HCT116 (cell line): ENCODE results near the gene SIRPA. TPM values are rescaled to one million over a fixed set of nuclear protein-coding genes. Genes with fewer than 3 reads are reported as not detected.

Experiments used
- ATAC-seq: fragments of 200-7000 bp; cut with Tn5 transposase; 2 replicates; pipeline ENCODE4 v1.9.1; 2020; ENCODE audit warnings: mild to moderate bottlenecking, moderate library complexity
- BruUV-seq: library from RNA; stranded (reverse); fragments of 400-500 nt; replicated peaks from 2 replicates; lab custom pipeline; 2021; lab: Mats Ljungman, UMichigan
- CTCF ChIA-PET: fragments of 300-600 bp; sonication (Branson Sonifier 250); formaldehyde crosslinking; loops from one replicate; lab custom pipeline; 2021; ENCODE audit warnings: antibody characterized with exemption; lab: Charles Lee
- POLR2A ChIA-PET: fragments of 300-600, 350-600 bp; sonication (Branson Sonifier 250); formaldehyde crosslinking; loops from one replicate; lab custom pipeline; 2021; ENCODE audit warnings: antibody characterized with exemption; lab: Charles Lee
- RAD21 ChIA-PET, 2 experiments: fragments of 300-600 bp; sonication (Branson Sonifier 250); formaldehyde crosslinking; loops; one replicate each; lab custom pipeline; 2023; ENCODE audit warnings: low total read pairs in 2 of 2; ENCODE audit not compliant: uncharacterized antibody in 2 of 2, unreplicated experiment in 2 of 2, low non-redundant PET in 1 of 2; lab: Charles Lee
- DNase-seq: peaks from one replicate; pipeline ENCODE4 v3.0.0-alpha.2; 2010; ENCODE audit warnings: low read depth, low spot score
- H2AFZ ChIP-seq: fragments of 200-600 bp; shearing (Covaris generic), sonication (generic); 2 replicates; pipeline ENCODE4 v1.6.1; 2017; ENCODE audit warnings: low read depth, mixed run types, mixed read lengths, antibody characterized with exemption, low read length; ENCODE audit not compliant: poor library complexity, severe bottlenecking
- H3K27ac ChIP-seq: 2 replicates; pipeline ENCODE4 v1.5.1; 2012; ENCODE audit warnings: low read depth, low read length
- H3K27me3 ChIP-seq: fragments of 200-600 bp; sonication (generic); 2 replicates; pipeline ENCODE4 v1.6.1; 2016; ENCODE audit warnings: mixed run types, low read length, mixed read lengths; ENCODE audit not compliant: insufficient read depth
- H3K36me3 ChIP-seq, 2 experiments: fragments of 200-500 bp in 1 of 2; fragments of 200-600 bp in 1 of 2; sonication (Bioruptor generic) in 1 of 2; sonication (generic) in 1 of 2; 2 replicates each; pipeline versions ENCODE4 v1.5.1 to v1.6.1; 2014 to 2016; ENCODE audit warnings: low read length in 2 of 2, inconsistent platforms in 1 of 2, mixed read lengths in 1 of 2, mixed run types in 1 of 2; ENCODE audit not compliant: insufficient read depth in 2 of 2, control insufficient read depth in 1 of 2
- H3K4me1 ChIP-seq, 2 experiments: fragments of 200-600 bp in 1 of 2; sonication (generic) in 1 of 2; 2 replicates each; pipeline versions ENCODE4 v1.5.1 to v1.6.1; 2012 to 2017; ENCODE audit warnings: low read length in 2 of 2, inconsistent platforms in 1 of 2, mild to moderate bottlenecking in 1 of 2, mixed read lengths in 1 of 2, mixed run types in 1 of 2, moderate library complexity in 1 of 2; ENCODE audit not compliant: insufficient read depth in 2 of 2, control insufficient read depth in 1 of 2
- H3K4me2 ChIP-seq: fragments of 200-600 bp; sonication (generic); 2 replicates; pipeline ENCODE4 v1.6.1; 2017; ENCODE audit warnings: mixed run types, low read length, mixed read lengths
- H3K4me3 ChIP-seq, 2 experiments: fragments of 200-600 bp in 1 of 2; sonication (generic) in 1 of 2; replicated peaks in 1 of 2; 2 replicates each; pipeline ENCODE4 v1.5.1; 2011 to 2016; ENCODE audit warnings: low read length in 2 of 2, control low read depth in 1 of 2, low read depth in 1 of 2, mild to moderate bottlenecking in 1 of 2, mixed read lengths in 1 of 2, mixed run types in 1 of 2
- H3K79me2 ChIP-seq: fragments of 200-600 bp; sonication (generic); 2 replicates; pipeline ENCODE4 v1.6.1; 2017; ENCODE audit warnings: mild to moderate bottlenecking, mixed run types, low read length, moderate library complexity, mixed read lengths; ENCODE audit not compliant: insufficient read depth
- H3K9ac ChIP-seq: fragments of 200-600 bp; sonication (generic); 2 replicates; pipeline ENCODE4 v1.6.1; 2016; ENCODE audit warnings: low read length, mixed read lengths
- H3K9me2 ChIP-seq: fragments of 200-600 bp; sonication (generic), shearing (Covaris generic); 2 replicates; pipeline ENCODE4 v1.6.1; 2017; ENCODE audit warnings: mixed run types, mild to moderate bottlenecking, moderate library complexity; ENCODE audit not compliant: insufficient read depth
- H3K9me3 ChIP-seq, 2 experiments: fragments of 200-500 bp in 1 of 2; fragments of 200-600 bp in 1 of 2; sonication (Bioruptor generic) in 1 of 2; sonication (generic) in 1 of 2; 2 replicates each; pipeline ENCODE4 v1.6.1; 2014 to 2017; ENCODE audit warnings: low read length in 2 of 2, mixed read lengths in 2 of 2, inconsistent platforms in 1 of 2, low read depth in 1 of 2, mild to moderate bottlenecking in 1 of 2, mixed run types in 1 of 2, moderate library complexity in 1 of 2; ENCODE audit not compliant: control insufficient read depth in 1 of 2, insufficient read depth in 1 of 2
- H4K20me1 ChIP-seq: fragments of 200-600 bp; sonication (generic), shearing (Covaris generic); 2 replicates; pipeline ENCODE4 v1.6.1; 2017; ENCODE audit warnings: mixed run types, mild to moderate bottlenecking, moderate library complexity; ENCODE audit not compliant: insufficient read depth
- CTCF ChIP-seq, 3 experiments: fragments of 200-600 bp in 1 of 3; sonication (generic) in 1 of 3; IDR thresholded peaks in 2 of 3; conservative IDR thresholded peaks in 1 of 3; 2 replicates each; pipeline ENCODE4 v1.5.1; 2012 to 2017; ENCODE audit warnings: low read depth in 2 of 3, low read length in 2 of 3, antibody characterized with exemption in 1 of 3, borderline replicate concordance in 1 of 3, control low read depth in 1 of 3, mild to moderate bottlenecking in 1 of 3, mixed read lengths in 1 of 3, mixed run types in 1 of 3, moderate library complexity in 1 of 3; ENCODE audit not compliant: insufficient read depth in 1 of 3
- EGR1 ChIP-seq: IDR thresholded peaks from 2 replicates; pipeline ENCODE4 v1.6.1; 2012; ENCODE audit warnings: low read depth
- EZH2phosphoT487 ChIP-seq: fragments of 200-600 bp; IDR thresholded peaks from 2 replicates; pipeline ENCODE4 v1.6.1; 2018; ENCODE audit warnings: antibody characterized with exemption, borderline replicate concordance
- FOSL1 ChIP-seq: IDR thresholded peaks from 2 replicates; pipeline ENCODE4 v1.6.1; 2012; ENCODE audit warnings: low read depth
- JUND ChIP-seq: IDR thresholded peaks from 2 replicates; pipeline ENCODE4 v1.6.1; 2012
- MAX ChIP-seq: IDR thresholded peaks from 2 replicates; pipeline ENCODE4 v1.6.1; 2012
- POLR2A ChIP-seq: IDR thresholded peaks from 2 replicates; pipeline ENCODE4 v1.7.0; 2011; ENCODE audit warnings: borderline replicate concordance; ENCODE audit not compliant: insufficient read depth, insufficient read length; ENCODE audit errors: extremely low read depth
- POLR2AphosphoS5 ChIP-seq: IDR thresholded peaks from 2 replicates; pipeline ENCODE4 v1.6.1; 2011; ENCODE audit warnings: mild to moderate bottlenecking, low read depth, low read length, moderate library complexity
- RAD21 ChIP-seq: IDR thresholded peaks from 2 replicates; pipeline ENCODE4 v1.6.1; 2012; ENCODE audit warnings: low read depth, mild to moderate bottlenecking
- REST ChIP-seq: IDR thresholded peaks from 2 replicates; pipeline ENCODE4 v1.6.1; 2012; ENCODE audit warnings: low read depth
- SIN3A ChIP-seq: IDR thresholded peaks from 2 replicates; pipeline ENCODE4 v1.6.1; 2012; ENCODE audit warnings: low read depth
- SP1 ChIP-seq: IDR thresholded peaks from 2 replicates; pipeline ENCODE4 v1.6.1; 2012; ENCODE audit warnings: low read depth
- SRF ChIP-seq: IDR thresholded peaks from 2 replicates; pipeline ENCODE4 v1.6.1; 2012; ENCODE audit warnings: low read depth
- TCF7L2 ChIP-seq: IDR thresholded peaks from 2 replicates; pipeline ENCODE4 v1.7.0; 2011; ENCODE audit warnings: borderline replicate concordance, inconsistent platforms; ENCODE audit not compliant: insufficient read depth, insufficient read length; ENCODE audit errors: extremely low read depth
- ZFX ChIP-seq: fragments of 450-650 bp; IDR thresholded peaks from 2 replicates; pipeline ENCODE4 v1.6.1; 2017
- ZNF274 ChIP-seq: fragments of 200-500 bp; sonication (Bioruptor generic); IDR thresholded peaks from 2 replicates; pipeline ENCODE4 v1.6.1; 2014; ENCODE audit warnings: mild to moderate bottlenecking, low read depth, low read length, inconsistent platforms
- intact Hi-C: fragments of 100-400 bp; cut with micrococcal nuclease; formaldehyde crosslinking; loops from 2 replicates; pipeline ENCODE4 v1.10.0; 2022
- total RNA-seq: library from RNA; stranded (reverse); gene quantifications from one replicate; pipeline ENCODE4 v1.2.1, GENCODE V29; 2021; ENCODE audit not compliant: unreplicated experiment

The SIRPA gene
- total RNA-seq, 1 experiment from 2014 or later = 15.3 TPM

- ChIA-PET RAD21 (no interaction called here), POLR2A (no interaction called here), CTCF (interaction anchor here (1.1 kb wide), 1 partner anchor 100 kb away, joined by 3 read pairs; no protein-coding TSS in a partner anchor)
- Histone ChIP-seq H3K4me2 (no peak overlapping the region), H3K4me1 (peaks cover 8 to 27% of the 10 kb centered on the region in 2 experiments), H3K9me3 (no peaks in the 10 kb centered on the region), H3K27me3 (no peaks in the 10 kb centered on the region), H3K79me2 (peaks cover 17% of the 10 kb centered on the region; the same call in 1 of the 2 replicates), H2AFZ (no peak overlapping the region), H4K20me1 (no peaks in the 10 kb centered on the region), H3K9me2 (no peaks in the 10 kb centered on the region), H3K36me3 (no peaks in the 10 kb centered on the region), H3K9ac (no peak overlapping the region), H3K4me3 (no peak overlapping the region), H3K27ac (no peak overlapping the region)
- BruUV-seq = no TSS peak
- intact Hi-C loops = no loop called here
- no peak for ATAC-seq
- DNase-seq = no peak
- no peak for TF ChIP-seq REST
- TF ChIP-seq EZH2phosphoT487 = no peak
Measured at GRCh38 chr20:1901704-1902103, 6.5 kb downstream of the SIRPA start.

- Histone ChIP-seq H3K4me1 (peaks cover 6 to 22% of the 10 kb centered on the region in 2 experiments), H3K79me2 (peaks cover 15% of the 10 kb centered on the region; the same call in 1 of the 2 replicates), H2AFZ (no peak overlapping the region), H3K27me3 (no peaks in the 10 kb centered on the region), H3K4me2 (no peak overlapping the region), H3K9me2 (no peaks in the 10 kb centered on the region), H3K27ac (no peak overlapping the region), H3K4me3 (no peak overlapping the region), H3K9ac (no peak overlapping the region), H3K36me3 (no peaks in the 10 kb centered on the region), H3K9me3 (no peaks in the 10 kb centered on the region), H4K20me1 (no peaks in the 10 kb centered on the region)
- RAD21 ChIA-PET = no interaction called here
- CTCF ChIA-PET = interaction anchor here (1.1 kb wide), 1 partner anchor 100 kb away, joined by 3 read pairs; no protein-coding TSS in a partner anchor
- no TSS peak for BruUV-seq
- POLR2A ChIA-PET = no interaction called here
- intact Hi-C loops = no loop called here
- DNase-seq (no peak), ATAC-seq (no peak)
- TF ChIP-seq SP1 (no peak), RAD21 (no peak), MAX (no peak), POLR2AphosphoS5 (no peak), ZNF274 (no peak), CTCF (IDR thresholded peaks at IDR 0.05 in 2 of 3, conservative IDR thresholded peaks at IDR 0.05 in 1 of 3; ENCODE audit: borderline replicate concordance in 1 of 3, insufficient read depth in 1 of 3, low read depth in 2 of 3, low read length in 2 of 3) (no peak), ZFX (no peak), SIN3A (no peak), SRF (no peak), EGR1 (no peak), FOSL1 (no peak), JUND (no peak), TCF7L2 (no peak), POLR2A (no peak)
Measured at GRCh38 chr20:1902188-1902587, 7.0 kb downstream of the SIRPA start.
